BLaER1 treated with 17β-estradiol and CSF1 and Interleukin-3, amounts not matched to agents 10 nM and 100 nM (cell line): ENCODE data around the gene DNAJC6.

Experiments
- H3K27ac ChIP-seq, 11 experiments: shearing (Covaris generic); formaldehyde crosslinking; 2 replicates each; pipeline ENCODE4 v1.8.1; 2022
- H3K27me3 ChIP-seq, 11 experiments: shearing (Covaris generic); formaldehyde crosslinking; 2 replicates each; pipeline ENCODE4 v1.8.1; 2022
- H3K36me3 ChIP-seq, 11 experiments: shearing (Covaris generic); formaldehyde crosslinking; 2 replicates each; pipeline ENCODE4 v1.8.1; 2022
- H3K4me1 ChIP-seq, 10 experiments: shearing (Covaris generic); formaldehyde crosslinking; 2 replicates each; pipeline ENCODE4 v1.8.1; 2022
- H3K4me2 ChIP-seq, 11 experiments: shearing (Covaris generic); formaldehyde crosslinking; 2 replicates each; pipeline ENCODE4 v1.8.1; 2022
- H3K4me3 ChIP-seq, 10 experiments: shearing (Covaris generic); formaldehyde crosslinking; 2 replicates each; pipeline ENCODE4 v1.8.1; 2022
- H3K9ac ChIP-seq, 11 experiments: shearing (Covaris generic); formaldehyde crosslinking; 2 replicates each; pipeline ENCODE4 v1.8.1; 2022
- H3K9me3 ChIP-seq, 11 experiments: shearing (Covaris generic); formaldehyde crosslinking; replicated peaks in 1 of 11; 2 replicates each; pipeline ENCODE4 v1.8.1; 2022
- H4K20me1 ChIP-seq, 11 experiments: shearing (Covaris generic); formaldehyde crosslinking; 2 replicates each; pipeline ENCODE4 v1.8.1; 2022
- Cebpa-rat ChIP-seq, 11 experiments: shearing (Covaris generic); IDR thresholded peaks; 2 replicates each; pipeline ENCODE4 v1.8.1; 2022

Gene DNAJC6

DNA sequence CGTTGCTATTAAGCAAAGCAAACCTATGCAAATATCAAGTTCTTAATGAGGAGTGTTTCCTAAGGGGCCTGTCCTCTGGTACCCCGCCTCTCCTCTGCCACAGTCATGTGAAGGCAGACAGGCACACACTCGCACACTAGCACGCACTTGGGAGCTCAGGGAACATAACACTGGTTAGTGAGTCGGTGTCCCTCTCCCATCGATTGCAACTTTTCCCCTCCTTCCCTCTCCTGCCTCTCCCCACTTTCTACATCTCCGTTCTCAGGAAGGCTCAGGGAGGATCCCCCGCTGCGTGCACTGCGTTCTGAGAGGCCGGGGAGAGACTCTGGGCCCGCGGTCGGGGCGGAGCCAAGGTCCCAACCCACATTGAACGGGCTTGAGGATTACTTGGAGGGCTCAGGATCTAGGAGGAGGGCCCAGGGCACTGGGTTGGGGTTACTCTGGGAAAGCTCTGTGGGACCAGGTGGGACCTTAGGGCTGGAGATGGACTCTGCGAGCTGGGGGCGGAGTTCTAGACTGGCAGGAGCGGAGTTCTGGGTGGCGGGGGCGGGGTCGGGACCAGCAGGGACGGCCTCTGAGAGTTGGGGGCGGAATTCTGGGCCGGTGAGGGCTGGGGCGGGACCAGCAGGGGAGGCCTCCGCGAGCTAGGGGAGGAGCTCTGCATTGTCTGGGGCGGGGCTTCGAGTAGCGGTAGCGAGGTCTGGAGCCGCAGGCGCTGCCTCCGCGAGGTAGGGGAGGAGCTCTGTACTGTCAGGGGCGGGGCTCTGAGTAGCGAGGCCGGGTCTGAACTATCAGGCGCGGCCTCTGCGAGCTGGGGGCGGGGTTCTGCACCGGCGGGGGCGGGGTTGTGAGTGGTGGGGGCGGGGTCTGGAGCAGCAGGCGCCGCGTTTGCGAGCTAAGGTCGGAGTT, 110.6 kb downstream of the DNAJC6 start:
- Histone ChIP-seq H3K9me3 (peaks cover 0 to 10% (median 0%) of the 10 kb centered on the region in 11 experiments; a peak in 3 of 22 replicates), H3K27ac (peak overlapping the region; percentile 49 to 100 (median 97); a peak in 20 of 22 replicates), H3K9ac (peak overlapping the region; percentile 74 to 99 (median 97)), H3K4me2 (peak overlapping the region; percentile 67 to 91 (median 88)), H3K4me1 (peaks cover 20 to 43% (median 24%) of the 10 kb centered on the region in 10 experiments), H4K20me1 (peaks cover 0 to 30% (median 0%) of the 10 kb centered on the region in 11 experiments; a peak in 6 of 22 replicates), H3K36me3 (peaks cover 0 to 13% (median 7%) of the 10 kb centered on the region in 11 experiments; a peak in 14 of 22 replicates), H3K4me3 (peak overlapping the region; percentile 75 to 97 (median 87)), H3K27me3 (no peaks in the 10 kb centered on the region)
- TF ChIP-seq Cebpa-rat (IDR thresholded peaks at IDR 0.05): no peak

- peaks cover 27 to 50% (median 29%) of the 10 kb centered on the region in 10 experiments for H3K4me1 ChIP-seq
- H4K20me1 ChIP-seq: peaks cover 0 to 39% (median 0%) of the 10 kb centered on the region in 11 experiments; a peak in 6 of 22 replicates
- peaks cover 7 to 21% (median 15%) of the 10 kb centered on the region in 11 experiments; a peak in 21 of 22 replicates for H3K36me3 ChIP-seq
- peak within 1 kb of the TSS; percentile 72 to 91 (median 88) for H3K4me2 ChIP-seq
- H3K9ac ChIP-seq: peak within 1 kb of the TSS; percentile 91 to 99 (median 97)
- peaks cover 0 to 10% (median 0%) of the 10 kb centered on the region in 11 experiments; a peak in 3 of 22 replicates for H3K9me3 ChIP-seq
- no peak for TF ChIP-seq Cebpa-rat (IDR thresholded peaks at IDR 0.05)
- H3K4me3 ChIP-seq: peak within 1 kb of the TSS; percentile 75 to 97 (median 87)
- no peaks in the 10 kb centered on the region for H3K27me3 ChIP-seq
- H3K27ac ChIP-seq: peak within 1 kb of the TSS; percentile 84 to 100 (median 97)
These were observed 111.4 kb downstream of the DNAJC6 start, which contains the start of the genes LEPR and LEPROT for GRCh38 chr1:65420590-65421350. Gene LEPR (plus strand): TSS chr1:65420668. CDS start chr1:65565566, 144,898 bp downstream. Gene LEPROT (plus strand): TSS chr1:65420668. CDS start chr1:65420725, 57 bp downstream.

DNA sequence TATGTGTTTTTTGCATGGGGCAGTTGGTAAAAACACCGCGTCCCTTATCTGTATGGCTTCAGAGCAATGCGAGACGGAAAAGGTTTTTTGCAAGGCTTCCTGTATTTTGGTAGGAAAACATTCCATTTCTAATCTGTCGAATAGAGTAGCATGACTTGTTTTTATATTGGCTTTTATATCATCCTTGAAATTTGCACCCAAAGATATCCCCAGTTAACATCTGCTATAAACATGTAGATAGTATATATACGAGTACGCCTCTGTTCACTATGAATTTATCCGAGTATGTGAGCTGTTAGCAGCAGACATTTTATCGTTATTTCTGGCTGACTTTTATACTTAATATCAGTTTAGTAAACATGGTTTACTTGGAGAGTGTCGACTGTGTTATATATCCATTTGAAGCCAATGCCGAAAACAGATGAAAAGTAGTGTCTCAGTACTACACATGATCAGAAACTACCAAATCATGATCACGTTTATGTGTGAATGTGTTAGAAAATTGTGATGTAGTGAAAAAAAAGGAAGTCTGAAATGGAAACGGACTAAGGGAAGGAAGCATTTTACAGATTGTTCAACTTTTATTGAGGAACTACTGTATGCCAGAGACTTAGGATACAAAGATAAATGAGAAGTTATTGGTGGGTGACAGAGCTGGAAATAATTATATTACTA, 112.1 kb downstream of the DNAJC6 start:
- Histone ChIP-seq H3K27me3 (no peaks in the 10 kb centered on the region), H3K4me1 (peaks cover 29 to 52% (median 33%) of the 10 kb centered on the region in 10 experiments), H3K9me3 (peaks cover 0 to 10% (median 0%) of the 10 kb centered on the region in 11 experiments; a peak in 3 of 22 replicates), H4K20me1 (peaks cover 0 to 39% (median 0%) of the 10 kb centered on the region in 11 experiments; a peak in 6 of 22 replicates), H3K36me3 (peaks cover 14 to 28% (median 22%) of the 10 kb centered on the region in 11 experiments; a peak in 21 of 22 replicates), H3K4me3 (peak overlapping the region; percentile 75 to 97 (median 87)), H3K4me2 (peak overlapping the region; percentile 68 to 90 (median 78)), H3K27ac (peak overlapping the region; percentile 84 to 100 (median 97)), H3K9ac (peak overlapping the region; percentile 91 to 99 (median 97))
- TF ChIP-seq Cebpa-rat (IDR thresholded peaks at IDR 0.05): no peak

DNA sequence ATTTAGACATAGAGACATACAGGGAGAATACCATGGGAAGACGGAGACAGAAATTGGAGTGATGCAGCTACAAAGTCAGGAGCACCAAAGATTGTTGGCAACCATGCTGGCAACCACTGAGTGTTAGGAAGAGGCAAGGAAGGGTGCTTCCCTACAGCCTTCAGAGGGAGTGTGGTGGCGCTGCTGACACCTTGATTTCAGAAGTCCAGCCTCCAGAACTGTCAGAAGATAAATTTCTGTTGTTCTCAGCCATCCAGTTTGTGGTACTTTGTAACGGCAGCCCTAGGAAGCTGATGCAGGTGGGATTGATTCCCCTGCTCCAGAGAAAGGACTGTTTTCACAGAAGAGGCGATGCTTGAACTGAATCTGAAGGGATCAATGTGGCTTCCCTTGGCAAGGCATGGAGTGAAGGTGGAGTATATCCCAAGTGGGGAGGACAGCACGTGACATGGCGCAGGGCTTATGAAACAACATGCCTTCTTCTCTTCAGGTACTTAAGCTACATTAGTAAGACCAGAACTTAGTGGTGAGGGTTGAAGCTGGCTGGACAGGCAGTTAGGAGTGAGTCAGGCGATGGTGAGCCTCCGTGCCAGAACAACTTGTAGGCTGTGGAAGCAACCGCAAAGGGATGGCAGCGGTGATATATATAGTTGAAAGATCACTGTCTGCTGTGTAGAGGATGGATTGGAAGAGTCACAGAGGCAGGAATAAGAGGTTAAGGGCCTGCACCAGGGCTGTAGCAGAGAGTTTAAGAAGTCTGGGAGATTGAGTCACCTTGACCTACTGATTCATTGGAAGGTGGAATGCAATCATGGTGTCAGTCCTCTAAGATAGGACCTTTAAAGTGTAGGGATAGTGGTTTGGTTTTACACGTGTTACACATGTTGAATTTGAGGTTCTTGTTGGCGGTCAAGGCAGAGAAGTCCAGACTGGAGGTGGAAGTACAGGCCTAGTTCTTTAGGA, 113.2 kb downstream of the DNAJC6 start:
- Histone ChIP-seq H3K4me2 (peak overlapping the region; percentile 68 to 90 (median 78)), H3K27me3 (no peaks in the 10 kb centered on the region), H3K4me3 (peak overlapping the region; percentile 75 to 97 (median 87); a peak in 15 of 20 replicates), H4K20me1 (peaks cover 0 to 44% (median 0%) of the 10 kb centered on the region in 11 experiments; a peak in 6 of 22 replicates), H3K9ac (peak overlapping the region in 9 of 11 experiments; percentile 91 to 99 (median 97); a peak in 15 of 22 replicates), H3K9me3 (peaks cover 0 to 10% (median 0%) of the 10 kb centered on the region in 11 experiments; a peak in 3 of 22 replicates), H3K36me3 (peaks cover 24 to 39% (median 32%) of the 10 kb centered on the region in 11 experiments), H3K27ac (peak overlapping the region in 9 of 11 experiments; percentile 92 to 100 (median 98); a peak in 16 of 22 replicates), H3K4me1 (peaks cover 29 to 52% (median 33%) of the 10 kb centered on the region in 10 experiments)
- TF ChIP-seq Cebpa-rat (IDR thresholded peaks at IDR 0.05): no peak

DNA sequence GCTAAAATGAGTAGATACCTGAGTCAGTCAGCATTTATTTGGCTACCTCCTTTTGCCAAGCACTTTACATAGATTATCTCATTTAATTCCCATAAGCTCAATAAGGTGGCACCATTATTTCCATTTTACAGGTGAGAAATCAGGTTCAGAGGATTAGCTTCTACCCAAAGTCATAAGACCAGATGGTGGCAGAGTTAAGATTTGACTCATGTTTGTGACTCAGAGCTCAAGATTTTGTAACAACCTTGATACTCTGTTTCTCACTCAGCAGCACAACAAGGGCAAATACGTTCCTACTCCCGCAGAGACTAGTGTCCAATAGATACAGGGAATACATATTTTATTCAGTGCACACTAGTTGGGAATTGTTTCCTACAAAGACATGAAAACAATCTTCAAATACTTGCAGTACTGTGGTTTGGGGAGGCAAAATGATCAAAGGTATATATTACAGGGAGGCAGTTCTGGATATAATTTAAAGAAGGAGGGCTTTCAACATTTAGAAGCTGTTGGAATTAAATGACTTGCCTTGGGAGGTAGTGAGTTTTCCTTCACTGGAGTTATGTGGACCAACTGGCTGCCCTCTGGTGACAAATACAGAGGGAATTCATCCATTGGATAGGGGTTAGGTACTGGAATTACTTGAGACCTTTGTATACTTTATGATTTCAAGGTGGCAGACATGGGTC, 114.7 kb downstream of the DNAJC6 start:
- H3K4me1 ChIP-seq: peaks cover 28 to 51% (median 33%) of the 10 kb centered on the region in 10 experiments
- H3K27ac ChIP-seq: peak overlapping the region in 3 of 11 experiments; percentile 17 to 100 (median 17); a peak in 5 of 22 replicates
- H4K20me1 ChIP-seq: peaks cover 0 to 46% (median 0%) of the 10 kb centered on the region in 11 experiments; a peak in 6 of 22 replicates
- no peak for TF ChIP-seq Cebpa-rat (IDR thresholded peaks at IDR 0.05)
- no peak overlapping the region for H3K9ac ChIP-seq
- peaks cover 33 to 53% (median 45%) of the 10 kb centered on the region in 11 experiments for H3K36me3 ChIP-seq
- no peaks in the 10 kb centered on the region for H3K27me3 ChIP-seq
- no peak overlapping the region for H3K4me3 ChIP-seq
- H3K9me3 ChIP-seq: peaks cover 0 to 10% (median 0%) of the 10 kb centered on the region in 11 experiments; a peak in 3 of 22 replicates
- H3K4me2 ChIP-seq: peak overlapping the region in 3 of 11 experiments; percentile 46 to 88 (median 84); a peak in 7 of 22 replicates

DNA sequence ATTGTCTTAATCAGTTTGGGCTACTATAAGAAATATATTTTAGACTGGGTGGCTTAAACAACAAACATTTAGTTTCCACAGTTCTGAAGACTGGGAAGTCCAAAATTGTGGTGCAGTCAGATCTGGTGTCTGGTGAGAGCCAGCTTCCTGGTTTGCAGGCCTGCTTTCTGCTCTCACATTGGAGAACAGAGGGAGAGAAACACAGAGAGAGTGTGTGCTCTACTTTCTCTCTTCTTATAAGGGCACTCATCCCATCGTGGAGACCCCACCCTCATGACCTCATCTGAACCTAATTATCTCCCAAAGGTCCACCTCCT, 115.2 kb downstream of the DNAJC6 start:
- Histone ChIP-seq H3K4me1 (peaks cover 25 to 51% (median 29%) of the 10 kb centered on the region in 10 experiments), H3K36me3 (peaks cover 33 to 58% (median 49%) of the 10 kb centered on the region in 11 experiments), H3K9me3 (peaks cover 0 to 10% (median 0%) of the 10 kb centered on the region in 11 experiments; a peak in 3 of 22 replicates), H3K27me3 (no peaks in the 10 kb centered on the region), H3K4me3 (no peak overlapping the region), H4K20me1 (peaks cover 0 to 50% (median 0%) of the 10 kb centered on the region in 11 experiments; a peak in 6 of 22 replicates), H3K9ac (no peak overlapping the region), H3K27ac (peak overlapping the region in 3 of 11 experiments; percentile 17 to 100 (median 17); a peak in 5 of 22 replicates), H3K4me2 (peak overlapping the region in 2 of 11 experiments; percentile 84 to 88; a peak in 4 of 22 replicates)
- no peak for TF ChIP-seq Cebpa-rat (IDR thresholded peaks at IDR 0.05)
